MM.1S (cell line): ENCODE results near the gene RSBN1L.
"Not testable (repeated sequence)": the region's sequence is repeated elsewhere in the genome, so short reads cannot be mapped to it uniquely, and the experiment has no call there.

Experiments used
- DNase-seq: peaks from one replicate; pipeline ENCODE4 v3.0.0-alpha.2; 2015
- H2AFZ ChIP-seq: fragments of 300-600 bp; sonication (generic); 2 replicates; pipeline ENCODE4 v1.6.0; 2016; ENCODE audit warnings: antibody characterized with exemption, low read length
- H3F3A ChIP-seq: fragments of 300-600 bp; sonication (generic); 2 replicates; pipeline ENCODE4 v1.6.1; 2016; ENCODE audit warnings: mild to moderate bottlenecking, antibody characterized with exemption, low read length, moderate library complexity, mixed read lengths; ENCODE audit not compliant: insufficient read depth
- H3K27ac ChIP-seq: fragments of 300-600 bp; sonication (generic); 2 replicates; pipeline ENCODE4 v1.5.1; 2016; ENCODE audit warnings: mild to moderate bottlenecking, low read length
- H3K27me3 ChIP-seq: fragments of 300-600 bp; sonication (generic); replicated peaks from 2 replicates; pipeline ENCODE4 v1.6.0; 2016; ENCODE audit warnings: low read length; ENCODE audit not compliant: insufficient read depth
- H3K36me3 ChIP-seq: fragments of 300-600 bp; sonication (generic); replicated peaks from 2 replicates; pipeline ENCODE4 v1.6.1; 2016; ENCODE audit warnings: mild to moderate bottlenecking, low read length, mixed read lengths; ENCODE audit not compliant: insufficient read depth
- H3K4me1 ChIP-seq: fragments of 300-600 bp; sonication (generic); 2 replicates; pipeline ENCODE4 v1.6.1; 2016; ENCODE audit warnings: low read length, mixed read lengths
- H3K4me2 ChIP-seq: fragments of 300-600 bp; sonication (generic); 2 replicates; pipeline ENCODE4 v1.6.0; 2016; ENCODE audit warnings: low read depth, low read length
- H3K4me3 ChIP-seq: fragments of 300-600 bp; sonication (generic); 2 replicates; pipeline ENCODE4 v1.5.1; 2016; ENCODE audit warnings: low read length, mixed read lengths
- H3K79me2 ChIP-seq: fragments of 300-600 bp; sonication (generic); 2 replicates; pipeline ENCODE4 v1.6.1; 2016; ENCODE audit warnings: mixed run types, low read length, mixed read lengths
- H3K9ac ChIP-seq: fragments of 300-600 bp; sonication (generic); 2 replicates; pipeline ENCODE4 v1.6.1; 2016; ENCODE audit warnings: low read length, mixed read lengths
- H3K9me2 ChIP-seq: fragments of 300-600 bp; sonication (generic); replicated peaks from 2 replicates; pipeline ENCODE4 v1.6.1; 2016; ENCODE audit warnings: mild to moderate bottlenecking, low read length, mixed read lengths; ENCODE audit not compliant: insufficient read depth
- H3K9me3 ChIP-seq: fragments of 300-600 bp; sonication (generic); replicated peaks from 2 replicates; pipeline ENCODE4 v1.6.1; 2016; ENCODE audit warnings: mild to moderate bottlenecking, low read length, mixed read lengths; ENCODE audit not compliant: insufficient read depth
- H4K20me1 ChIP-seq: fragments of 300-600 bp; sonication (generic); 2 replicates; pipeline ENCODE4 v1.6.1; 2016; ENCODE audit warnings: mild to moderate bottlenecking, low read length, moderate library complexity, mixed read lengths; ENCODE audit not compliant: insufficient read depth
- CTCF ChIP-seq: fragments of 300-600 bp; sonication (generic); IDR thresholded peaks from 2 replicates; pipeline ENCODE4 v1.5.1; 2016; ENCODE audit warnings: antibody characterized with exemption, low read length, mixed read lengths
- EZH2 ChIP-seq: fragments of 300-600 bp; sonication (generic); optimal IDR thresholded peaks from 2 replicates; pipeline ENCODE3; 2017; ENCODE audit warnings: low read depth, mild to moderate bottlenecking, antibody characterized with exemption, low read length, mixed read lengths
- EZH2phosphoT487 ChIP-seq: fragments of 300-600 bp; sonication (generic); IDR thresholded peaks from 2 replicates; pipeline ENCODE4 v1.6.1; 2018; ENCODE audit warnings: antibody characterized with exemption, low read length

Gene RSBN1L

GRCh38 chr7:77783545-77783944 is 87.3 kb downstream of the RSBN1L start:
- Histone ChIP-seq H3K9me3 (no peaks in the 10 kb centered on the region), H3K4me3 (no peak overlapping the region), H3K4me2 (no peak overlapping the region), H3K4me1 (no peaks in the 10 kb centered on the region), H3K27ac (no peak overlapping the region), H3K9ac (no peak overlapping the region), H3K27me3 (no peaks in the 10 kb centered on the region), H4K20me1 (no peaks in the 10 kb centered on the region), H3K79me2 (no peaks in the 10 kb centered on the region), H3K9me2 (no peaks in the 10 kb centered on the region), H2AFZ (no peak overlapping the region), H3K36me3 (peaks cover 2% of the 10 kb centered on the region; the same call in 1 of the 2 replicates), H3F3A (no peaks in the 10 kb centered on the region)
- no peak for DNase-seq
- TF ChIP-seq EZH2 (no peak), EZH2phosphoT487 (no peak), CTCF (no peak)

GRCh38 chr7:77784426-77784825 is 88.2 kb downstream of the RSBN1L start:
- H3K4me3 ChIP-seq, H3K27me3 ChIP-seq, H3K9me3 ChIP-seq, H2AFZ ChIP-seq, H3K79me2 ChIP-seq, H3K27ac ChIP-seq, H4K20me1 ChIP-seq, DNase-seq, H3K4me1 ChIP-seq, H3K4me2 ChIP-seq, H3K36me3 ChIP-seq, H3K9me2 ChIP-seq, H3F3A ChIP-seq, H3K9ac ChIP-seq: not testable (repeated sequence)

- H4K20me1 ChIP-seq: no peaks in the 10 kb centered on the region
- H3K27me3 ChIP-seq: no peaks in the 10 kb centered on the region
- no peak overlapping the region for H3K9ac ChIP-seq
- H3K36me3 ChIP-seq: no peaks in the 10 kb centered on the region
- H3K9me3 ChIP-seq: no peaks in the 10 kb centered on the region
- no peaks in the 10 kb centered on the region for H3K9me2 ChIP-seq
- H2AFZ ChIP-seq: no peak overlapping the region
- H3K4me1 ChIP-seq: no peaks in the 10 kb centered on the region
- no peak overlapping the region for H3K27ac ChIP-seq
- H3K4me3 ChIP-seq: no peak overlapping the region
- TF ChIP-seq EZH2 (no peak), EZH2phosphoT487 (no peak), CTCF (no peak)
- H3K79me2 ChIP-seq: no peaks in the 10 kb centered on the region
- H3F3A ChIP-seq: no peaks in the 10 kb centered on the region
- no peak for DNase-seq
- no peak overlapping the region for H3K4me2 ChIP-seq
Measured at GRCh38 chr7:77786018-77786417, 89.8 kb downstream of the RSBN1L start.

- DNase-seq: no peak
- H3K9me3 ChIP-seq: no peaks in the 10 kb centered on the region
- no peak overlapping the region for H3K27ac ChIP-seq
Measured at GRCh38 chr7:77786741-77787140, 90.5 kb downstream of the RSBN1L start.

More at GRCh38 chr7:77786741-77787140, 90.5 kb downstream of the RSBN1L start:
- no peak for TF ChIP-seq EZH2
- no peak for TF ChIP-seq EZH2phosphoT487
- TF ChIP-seq CTCF: no peak
- H3K9me2 ChIP-seq: no peaks in the 10 kb centered on the region
- H3K36me3 ChIP-seq: no peaks in the 10 kb centered on the region
- no peaks in the 10 kb centered on the region for H4K20me1 ChIP-seq
- H3K4me1 ChIP-seq: no peaks in the 10 kb centered on the region
- H3K79me2 ChIP-seq: no peaks in the 10 kb centered on the region
- H3K27me3 ChIP-seq: no peaks in the 10 kb centered on the region
- H2AFZ ChIP-seq: no peak overlapping the region
- H3K9ac ChIP-seq: no peak overlapping the region
- no peak overlapping the region for H3K4me3 ChIP-seq
- 0 out of 2 replicates have a peak, but pooled peaks cover 3% of the 10 kb centered on the region for H3F3A ChIP-seq
- no peak overlapping the region for H3K4me2 ChIP-seq
